ENCODE measurements around the gene TRIM14. TPM values are rescaled to one million over a fixed set of nuclear protein-coding genes. Genes with fewer than 3 reads are reported as not detected.

Gene TRIM14
- total RNA-seq, 1 experiment from 2014 or later = 34.5 TPM

DNA sequence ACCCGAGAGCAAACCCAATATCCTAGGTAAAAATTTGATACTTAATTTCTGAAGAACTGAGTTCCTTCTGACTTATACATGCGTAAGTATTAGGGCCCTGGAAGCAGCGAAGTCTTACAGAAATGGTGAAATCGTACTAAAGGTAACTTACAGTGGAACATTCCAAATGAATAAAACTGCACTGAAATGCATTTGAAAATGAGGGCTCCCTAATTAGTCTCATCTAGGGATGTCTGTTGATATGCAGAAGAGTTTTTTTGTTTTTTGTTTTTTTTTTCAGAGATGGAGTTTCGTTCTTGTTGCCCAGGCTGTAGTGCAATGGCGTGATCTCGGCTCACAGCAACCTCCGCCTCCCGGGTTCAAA, 72.9 kb downstream of the TRIM14 start:
- Mint-ChIP-seq H3K4me1 (ENCODE audit: low read depth, unreplicated experiment) (no peaks in the 10 kb centered on the region), H3K36me3 (ENCODE audit: insufficient read depth, unreplicated experiment) (no peaks in the 10 kb centered on the region), H3K27ac (ENCODE audit: unreplicated experiment) (no peak overlapping the region), H3K9me3 (ENCODE audit: unreplicated experiment) (no peaks in the 10 kb centered on the region), H3K4me3 (ENCODE audit: unreplicated experiment) (no peak overlapping the region), H3K27me3 (ENCODE audit: insufficient read depth, unreplicated experiment) (no peaks in the 10 kb centered on the region)
- intact Hi-C loops (cut with micrococcal nuclease; ENCODE audit: unreplicated experiment) = no loop called here
- no peaks in the 10 kb centered on the region for H3K9me3 ChIP-seq
- CTCF ChIA-PET = interaction anchor here (0.6 kb wide), 1 partner anchor 124 kb away, joined by 3 read pairs; no protein-coding TSS in a partner anchor
- BruUV-seq (replicated peaks) = no TSS peak
- no peak for TF ChIP-seq CTCF (IDR thresholded peaks at IDR 0.05; ENCODE audit: insufficient read depth in 1 of 2, low read depth in 1 of 2, low read length in 1 of 2, severe bottlenecking in 1 of 2, unreplicated experiment in 1 of 2)
- DNase-seq = no peak
- POLR2A ChIA-PET = interaction anchor here (0.9 kb wide), 1 partner anchor 10 kb away, joined by 3 read pairs; the partner anchor contains the start of gene NANS
- no peak overlapping the region for H3K4me3 ChIP-seq (ENCODE audit: low read depth, low read length)
- H3K36me3 ChIP-seq (ENCODE audit: control insufficient read depth, insufficient read depth, low read length) = no peaks in the 10 kb centered on the region
- no peaks in the 10 kb centered on the region for H3K27me3 ChIP-seq (replicated peaks; ENCODE audit: control insufficient read depth, insufficient read depth, low read length)
- no peaks in the 10 kb centered on the region for H3K4me1 ChIP-seq

GRCh38 chr9:98045234-98046179, 73.5 kb downstream of the TRIM14 start:
- intact Hi-C loops (cut with micrococcal nuclease; ENCODE audit: unreplicated experiment) = no loop called here
- TF ChIP-seq CTCF (IDR thresholded peaks at IDR 0.05; ENCODE audit: insufficient read depth in 1 of 2, low read depth in 1 of 2, low read length in 1 of 2, severe bottlenecking in 1 of 2, unreplicated experiment in 1 of 2) = no peak
- Histone ChIP-seq H3K9me3 (no peaks in the 10 kb centered on the region), H3K4me1 (no peaks in the 10 kb centered on the region), H3K4me3 (ENCODE audit: low read depth, low read length) (no peak overlapping the region), H3K36me3 (ENCODE audit: control insufficient read depth, insufficient read depth, low read length) (no peaks in the 10 kb centered on the region), H3K27me3 (replicated peaks; ENCODE audit: control insufficient read depth, insufficient read depth, low read length) (no peaks in the 10 kb centered on the region)
- H3K36me3 Mint-ChIP-seq (ENCODE audit: insufficient read depth, unreplicated experiment) = no peaks in the 10 kb centered on the region
- no peaks in the 10 kb centered on the region for H3K4me1 Mint-ChIP-seq (ENCODE audit: low read depth, unreplicated experiment)
- no TSS peak for BruUV-seq (replicated peaks)
- CTCF ChIA-PET = interaction anchor here (0.6 kb wide), 1 partner anchor 123 kb away, joined by 3 read pairs; no protein-coding TSS in a partner anchor
- no peak overlapping the region for H3K27ac Mint-ChIP-seq (ENCODE audit: unreplicated experiment)
- POLR2A ChIA-PET = interaction anchor here (0.9 kb wide), 1 partner anchor 11 kb away, joined by 3 read pairs; the partner anchor contains the start of gene NANS
- no peak overlapping the region for H3K4me3 Mint-ChIP-seq (ENCODE audit: unreplicated experiment)
- H3K9me3 Mint-ChIP-seq (ENCODE audit: unreplicated experiment) = no peaks in the 10 kb centered on the region
- H3K27me3 Mint-ChIP-seq (ENCODE audit: insufficient read depth, unreplicated experiment) = no peaks in the 10 kb centered on the region
- no peak for DNase-seq

- Histone ChIP-seq H3K27me3 (replicated peaks; ENCODE audit: control insufficient read depth, insufficient read depth, low read length) (no peaks in the 10 kb centered on the region), H3K4me1 (no peaks in the 10 kb centered on the region), H3K36me3 (ENCODE audit: control insufficient read depth, insufficient read depth, low read length) (no peaks in the 10 kb centered on the region), H3K9me3 (no peaks in the 10 kb centered on the region), H3K4me3 (ENCODE audit: low read depth, low read length) (no peak overlapping the region)
- no peak for DNase-seq
- no peak for TF ChIP-seq CTCF (IDR thresholded peaks at IDR 0.05; ENCODE audit: insufficient read depth in 1 of 2, low read depth in 1 of 2, low read length in 1 of 2, severe bottlenecking in 1 of 2, unreplicated experiment in 1 of 2)
- CTCF ChIA-PET = interaction anchor here (0.6 to 1.0 kb wide), 2 partner anchors 9 to 15 kb away, joined by 4 read pairs; no protein-coding TSS in a partner anchor
- Mint-ChIP-seq H3K36me3 (ENCODE audit: insufficient read depth, unreplicated experiment) (no peaks in the 10 kb centered on the region), H3K4me3 (ENCODE audit: unreplicated experiment) (no peak overlapping the region), H3K4me1 (ENCODE audit: low read depth, unreplicated experiment) (no peaks in the 10 kb centered on the region), H3K27me3 (ENCODE audit: insufficient read depth, unreplicated experiment) (peaks cover 4% of the 10 kb centered on the region), H3K9me3 (ENCODE audit: unreplicated experiment) (no peaks in the 10 kb centered on the region), H3K27ac (ENCODE audit: unreplicated experiment) (no peak overlapping the region)
- POLR2A ChIA-PET = interaction anchor here (0.6 kb wide), 1 partner anchor 344 kb away, joined by 3 read pairs; no protein-coding TSS in a partner anchor
- no TSS peak for BruUV-seq (replicated peaks)
- intact Hi-C loops (cut with micrococcal nuclease; ENCODE audit: unreplicated experiment) = no loop called here
Measured at GRCh38 chr9:98043915-98044314, 75.1 kb downstream of the TRIM14 start.

Data from Caco-2 (cell line).